IMR-90 (cell line): ENCODE results near the gene YRDC. TPM values are rescaled to one million over a fixed set of nuclear protein-coding genes. Genes with fewer than 3 reads are reported as not detected.

Experiments
- ATAC-seq: fragments of 200-7000 bp; cut with Tn5 transposase; 2 replicates; pipeline ENCODE4 v1.9.1; 2020; ENCODE audit warnings: low read depth, mild to moderate bottlenecking, moderate library complexity
- BruUV-seq: library from RNA; stranded (reverse); fragments of 400-500 nt; replicated peaks from 2 replicates; lab custom pipeline; 2021; lab: Mats Ljungman, UMichigan
- CTCF ChIA-PET: fragments of 300-600 bp; formaldehyde crosslinking; extraction: SDS; loops from one replicate; lab custom pipeline; 2021; ENCODE audit warnings: antibody characterized with exemption; lab: Yijun Ruan, JAX
- POLR2A ChIA-PET: fragments of 300-600 bp; sonication (Branson Sonifier 250); formaldehyde crosslinking; loops from one replicate; lab custom pipeline; 2022; ENCODE audit warnings: antibody characterized with exemption; ENCODE audit not compliant: unreplicated experiment; lab: Charles Lee
- DNase-seq: peaks from one replicate; pipeline ENCODE4 v3.0.0; 2013
- H2AFZ ChIP-seq: replicated peaks from 2 replicates; pipeline ENCODE3; 2013; ENCODE audit warnings: low read length, mild to moderate bottlenecking; ENCODE audit not compliant: poor library complexity
- H2AK5ac ChIP-seq: 2 replicates; pipeline ENCODE4 v1.6.1; 2013; ENCODE audit warnings: low read depth, low read length, inconsistent platforms
- H2AK9ac ChIP-seq: replicated peaks from 2 replicates; pipeline ENCODE3; 2013; ENCODE audit warnings: mild to moderate bottlenecking, low read depth, low read length, moderate library complexity; ENCODE audit not compliant: poor library complexity
- H2BK120ac ChIP-seq: 2 replicates; pipeline ENCODE4 v1.6.1; 2013; ENCODE audit warnings: low read depth, low read length, inconsistent platforms
- H2BK15ac ChIP-seq: 3 replicates; pipeline ENCODE4 v1.6.1; 2013; ENCODE audit warnings: low read depth, low read length, inconsistent platforms
- H2BK20ac ChIP-seq: 2 replicates; pipeline ENCODE4 v1.6.1; 2013; ENCODE audit warnings: low read depth, mild to moderate bottlenecking, inconsistent platforms, low read length, moderate library complexity
- H2BK5ac ChIP-seq: 2 replicates; pipeline ENCODE4 v1.6.1; 2013; ENCODE audit warnings: mild to moderate bottlenecking, low read depth, low read length, inconsistent platforms; ENCODE audit not compliant: poor library complexity, severe bottlenecking
- H3K14ac ChIP-seq: replicated peaks from 2 replicates; pipeline ENCODE4 v1.6.1; 2013; ENCODE audit warnings: low read depth, low read length, inconsistent platforms
- H3K18ac ChIP-seq: 2 replicates; pipeline ENCODE4 v1.6.1; 2013; ENCODE audit warnings: low read depth, low read length, control low read depth
- H3K23ac ChIP-seq: 2 replicates; pipeline ENCODE4 v1.6.1; 2013; ENCODE audit warnings: low read depth, low read length, inconsistent platforms
- H3K27ac ChIP-seq: 2 replicates; pipeline ENCODE4 v1.5.1; 2013; ENCODE audit warnings: mild to moderate bottlenecking, control low read depth, low read length; ENCODE audit not compliant: insufficient read depth
- H3K27me3 ChIP-seq: 2 replicates; pipeline ENCODE4 v1.6.1; 2013; ENCODE audit warnings: low read length; ENCODE audit not compliant: control insufficient read depth, insufficient read depth
- H3K36me3 ChIP-seq: 2 replicates; pipeline ENCODE4 v1.6.1; 2013; ENCODE audit warnings: low read length, mixed read lengths; ENCODE audit not compliant: control insufficient read depth, insufficient read depth
- H3K4ac ChIP-seq: 2 replicates; pipeline ENCODE4 v1.6.1; 2013; ENCODE audit warnings: low read depth, low read length, inconsistent platforms
- H3K4me1 ChIP-seq: 2 replicates; pipeline ENCODE4 v1.6.1; 2013; ENCODE audit warnings: low read length, mixed read lengths; ENCODE audit not compliant: control insufficient read depth, insufficient read depth
- H3K4me2 ChIP-seq: 2 replicates; pipeline ENCODE4 v1.6.1; 2013; ENCODE audit warnings: low read depth, mild to moderate bottlenecking, control low read depth, low read length, moderate library complexity
- H3K4me3 ChIP-seq: 2 replicates; pipeline ENCODE4 v1.5.1; 2013; ENCODE audit warnings: low read depth, mild to moderate bottlenecking, control low read depth, low read length, moderate library complexity; ENCODE audit not compliant: insufficient read depth
- H3K56ac ChIP-seq: 2 replicates; pipeline ENCODE4 v1.6.1; 2013; ENCODE audit warnings: low read length, inconsistent platforms; ENCODE audit not compliant: insufficient read depth; ENCODE audit errors: extremely low read depth
- H3K79me1 ChIP-seq, 2 experiments: 2 replicates each; pipeline ENCODE4 v1.6.1; 2013; ENCODE audit warnings: low read length in 2 of 2, inconsistent platforms in 1 of 2, low read depth in 1 of 2
- H3K9ac ChIP-seq: 2 replicates; pipeline ENCODE4 v1.6.1; 2013; ENCODE audit warnings: low read depth, low read length, control low read depth
- H3K9me1 ChIP-seq: 2 replicates; pipeline ENCODE4 v1.6.1; 2013; ENCODE audit warnings: low read length, inconsistent platforms; ENCODE audit not compliant: insufficient read depth
- H3K9me3 ChIP-seq: 2 replicates; pipeline ENCODE4 v1.6.1; 2013; ENCODE audit warnings: low read length; ENCODE audit not compliant: control insufficient read depth, insufficient read depth
- H4K20me1 ChIP-seq: 2 replicates; pipeline ENCODE4 v1.6.1; 2013; ENCODE audit warnings: low read length, inconsistent platforms; ENCODE audit not compliant: insufficient read depth
- H4K5ac ChIP-seq: 2 replicates; pipeline ENCODE4 v1.6.1; 2013; ENCODE audit warnings: mild to moderate bottlenecking, low read depth, low read length, control low read depth
- H4K8ac ChIP-seq, 2 experiments: 2 replicates each; pipeline ENCODE4 v1.6.1; 2013; ENCODE audit warnings: low read depth in 2 of 2, low read length in 2 of 2, control low read depth in 1 of 2, inconsistent platforms in 1 of 2
- H4K91ac ChIP-seq: 2 replicates; pipeline ENCODE4 v1.6.1; 2013; ENCODE audit warnings: low read depth, low read length, inconsistent platforms; ENCODE audit not compliant: insufficient read depth
- CEBPB ChIP-seq: IDR thresholded peaks from 2 replicates; pipeline ENCODE4 v1.6.1; 2012; ENCODE audit warnings: low read depth, low read length, improper control_type of control experiment
- MAZ ChIP-seq: IDR thresholded peaks from 2 replicates; pipeline ENCODE4 v1.6.1; 2012; ENCODE audit warnings: low read depth, mild to moderate bottlenecking, low read length, improper control_type of control experiment, moderate library complexity, borderline replicate concordance
- MXI1 ChIP-seq: IDR thresholded peaks from 2 replicates; pipeline ENCODE4 v1.6.1; 2012; ENCODE audit warnings: low read depth, mild to moderate bottlenecking, low read length, moderate library complexity, borderline replicate concordance
- RCOR1 ChIP-seq: IDR thresholded peaks from 2 replicates; pipeline ENCODE4 v1.6.1; 2012; ENCODE audit warnings: mild to moderate bottlenecking, low read length, improper control_type of control experiment; ENCODE audit not compliant: insufficient replicate concordance
- WGBS, 2 experiments: methylation state at CpG; one replicate each; pipeline versions ENCODE4 v1.1.5 to v1.1.7; 2013; ENCODE audit warnings: missing lambda C conversion rate in 2 of 2; ENCODE audit not compliant: insufficient read length in 1 of 2; ENCODE audit errors: extremely low coverage in 2 of 2; 5-methylcytosine and 5-hydroxymethylcytosine counted together
- dilution Hi-C: fragments of 300-500 bp; cut with HindIII; formaldehyde crosslinking; loops from one replicate; pipeline ENCODE4 v1.14.3; 2018; ENCODE audit warnings: low sequenced_read_pairs; ENCODE audit not compliant: unreplicated experiment
- in situ Hi-C: fragments of 300-500 bp; cut with MboI; formaldehyde crosslinking; loops from 3 replicates; pipeline ENCODE4 v1.14.3; 2019; ENCODE audit warnings: low sequenced_read_pairs, inconsistent platforms, mixed read lengths
- intact Hi-C: fragments of 100-400 bp; cut with micrococcal nuclease; formaldehyde crosslinking; loops from 2 replicates; pipeline ENCODE4 v1.10.0; 2022
- polyA plus RNA-seq, 3 experiments: library from polyadenylated mRNA; depleted of rRNA; stranded (reverse); fragments of >200 nt; gene quantifications; 2 replicates each; pipeline ENCODE4 v1.2.3, GENCODE V29; 2012; ENCODE audit warnings: low replicate concordance in 1 of 3
- total RNA-seq: library from RNA; depleted of rRNA; stranded (reverse); fragments of >200 nt; gene quantifications from 2 replicates; pipeline ENCODE4 v1.2.3, GENCODE V29; 2012
- TF ChIP-seq, protein P1 (sequence below): conservative IDR thresholded peaks from 2 replicates; pipeline ENCODE4 v1.5.1; 2012; ENCODE audit warnings: mild to moderate bottlenecking, low read depth, low read length, improper control_type of control experiment

YRDC gene
- total and polyA plus RNA-seq, 2 of the 4 experiments (the other 2 are of a cell fraction): 21.0 to 21.7 TPM

DNA sequence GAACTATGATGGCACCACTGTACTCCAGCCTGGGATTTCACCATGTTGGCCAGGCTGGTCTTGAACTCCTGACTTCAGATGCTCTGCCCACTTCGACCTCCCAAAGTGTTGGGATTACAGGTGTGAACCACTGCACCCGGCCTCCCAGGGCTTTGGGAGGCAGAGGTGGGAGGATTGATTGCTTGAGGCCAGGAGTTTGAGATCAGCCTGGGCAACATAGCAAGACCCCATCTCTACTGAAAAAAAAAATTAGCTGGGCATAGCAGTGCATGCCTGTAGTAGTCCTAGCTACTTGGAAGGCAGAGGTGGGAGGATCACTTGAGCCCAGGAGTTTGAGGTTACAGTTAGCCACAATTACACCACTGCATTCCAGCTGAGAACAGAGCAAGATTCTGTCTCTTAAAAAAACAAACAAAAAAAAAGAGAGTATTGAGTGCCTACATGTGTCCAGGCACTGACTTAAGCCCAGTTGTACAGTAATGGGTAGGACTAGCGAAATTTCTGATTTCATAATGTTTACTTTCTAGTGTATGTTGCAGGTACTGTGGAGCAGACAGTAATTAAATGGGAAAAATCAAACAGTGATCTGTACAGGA lies 10.2 kb downstream of the YRDC start:
- H2AK9ac ChIP-seq: no peak overlapping the region
- H3K4ac ChIP-seq: no peak overlapping the region
- in situ Hi-C loops: no loop called here
- TF ChIP-seq, protein P1, sequence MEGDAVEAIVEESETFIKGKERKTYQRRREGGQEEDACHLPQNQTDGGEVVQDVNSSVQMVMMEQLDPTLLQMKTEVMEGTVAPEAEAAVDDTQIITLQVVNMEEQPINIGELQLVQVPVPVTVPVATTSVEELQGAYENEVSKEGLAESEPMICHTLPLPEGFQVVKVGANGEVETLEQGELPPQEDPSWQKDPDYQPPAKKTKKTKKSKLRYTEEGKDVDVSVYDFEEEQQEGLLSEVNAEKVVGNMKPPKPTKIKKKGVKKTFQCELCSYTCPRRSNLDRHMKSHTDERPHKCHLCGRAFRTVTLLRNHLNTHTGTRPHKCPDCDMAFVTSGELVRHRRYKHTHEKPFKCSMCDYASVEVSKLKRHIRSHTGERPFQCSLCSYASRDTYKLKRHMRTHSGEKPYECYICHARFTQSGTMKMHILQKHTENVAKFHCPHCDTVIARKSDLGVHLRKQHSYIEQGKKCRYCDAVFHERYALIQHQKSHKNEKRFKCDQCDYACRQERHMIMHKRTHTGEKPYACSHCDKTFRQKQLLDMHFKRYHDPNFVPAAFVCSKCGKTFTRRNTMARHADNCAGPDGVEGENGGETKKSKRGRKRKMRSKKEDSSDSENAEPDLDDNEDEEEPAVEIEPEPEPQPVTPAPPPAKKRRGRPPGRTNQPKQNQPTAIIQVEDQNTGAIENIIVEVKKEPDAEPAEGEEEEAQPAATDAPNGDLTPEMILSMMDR: no peak
- no peak for TF ChIP-seq RCOR1
- TF ChIP-seq MAZ: no peak
- TF ChIP-seq CEBPB: 0 out of 2 replicates have a peak, but pooled peaks have one; percentile 10
- TF ChIP-seq MXI1: 0 out of 2 replicates have a peak, but pooled peaks have one; percentile 22
- H2BK120ac ChIP-seq: no peak overlapping the region
- H4K8ac ChIP-seq: no peak overlapping the region
- no peak overlapping the region for H3K14ac ChIP-seq
- ChIA-PET CTCF (interaction anchor here (1.0 kb wide), 1 partner anchor 10 kb away, joined by 4 read pairs; the partner anchor contains the start of genes C1orf122 and YRDC), POLR2A (no interaction called here)
- DNase-seq (peak; percentile 74), ATAC-seq (peak; percentile 35)
- no peaks in the 10 kb centered on the region for H3K9me3 ChIP-seq
- no peak overlapping the region for H3K27ac ChIP-seq
- H2BK15ac ChIP-seq: no peak overlapping the region
- intact Hi-C loops: no loop called here
- no peak overlapping the region for H4K5ac ChIP-seq
- H3K4me3 ChIP-seq: no peak overlapping the region
- BruUV-seq: no TSS peak
- dilution Hi-C loops: no loop called here
- H2BK5ac ChIP-seq: no peak overlapping the region
- H3K9me1 ChIP-seq: no peaks in the 10 kb centered on the region; the same call in 1 of the 2 replicates
- peaks cover 2% of the 10 kb centered on the region for H3K4me1 ChIP-seq
- no peak overlapping the region for H3K56ac ChIP-seq
- H3K18ac ChIP-seq: no peak overlapping the region
- no peak overlapping the region for H2AK5ac ChIP-seq
- no peaks in the 10 kb centered on the region; a peak in 1 of 4 replicates for H3K79me1 ChIP-seq
- H3K23ac ChIP-seq: no peak overlapping the region
- peaks cover 10% of the 10 kb centered on the region for H3K36me3 ChIP-seq
- peaks cover 4% of the 10 kb centered on the region; the same call in 1 of the 2 replicates for H3K27me3 ChIP-seq
- no peak overlapping the region for H4K91ac ChIP-seq
- H4K20me1 ChIP-seq: peaks cover 3% of the 10 kb centered on the region; the same call in 1 of the 2 replicates
- H2AFZ ChIP-seq: no peak overlapping the region
- no peak overlapping the region for H2BK20ac ChIP-seq
- H3K4me2 ChIP-seq: no peak overlapping the region
- WGBS, 2 experiments: 43% methylated on average over 1 of the region's 3 CpGs; no CpG with 5 or more reads in 1 of the 2 experiments
- H3K9ac ChIP-seq: no peak overlapping the region
